ENCODE results near the gene KLHL25. TPM values are rescaled to one million over a fixed set of nuclear protein-coding genes. Genes with fewer than 3 reads are reported as not detected.
A peak's percentile ranks its signal among the peaks of the same experiment; 100 is the strongest.

KLHL25 gene
- total and polyA plus RNA-seq, 7 donors = 3.0 to 9.0 (median 5.7) TPM

DNA sequence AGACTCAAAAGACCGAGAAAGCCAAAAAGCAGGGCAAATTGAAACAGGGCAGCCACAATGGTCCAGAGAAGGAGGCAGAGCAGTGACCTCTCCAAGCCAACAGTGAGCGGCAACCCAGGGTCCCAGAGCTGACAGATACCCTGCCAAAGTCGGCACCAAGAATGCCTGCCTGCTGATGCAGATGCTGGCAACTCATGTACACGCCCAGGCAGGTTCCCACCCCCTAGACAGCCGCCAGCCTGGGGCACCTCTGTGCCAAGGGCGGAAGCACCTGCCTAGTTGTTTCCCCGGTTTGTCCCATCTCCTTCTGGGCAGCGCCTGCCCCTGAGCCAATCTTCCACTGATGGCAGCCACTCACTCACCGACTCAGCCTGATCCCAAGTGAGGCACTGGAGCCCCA, 22.1 kb downstream of the KLHL25 start:
- Histone ChIP-seq H3K36me3 (peaks cover 0 to 7% (median 0%) of the 10 kb centered on the region in 4 donors), H3K27me3 (no peaks in the 10 kb centered on the region), H3K4me1 (peaks cover 0 to 9% (median 3%) of the 10 kb centered on the region in 4 donors), H3K27ac (peak overlapping the region in 2 of 4 donors; percentile 40 to 53), H3K4me3 (no peak overlapping the region), H3K9me3 (no peaks in the 10 kb centered on the region)
- intact Hi-C loops (cut with DNase I) = no loop called here
- 29 to 78% methylated on average over 9 of the region's 9 CpGs for WGBS, 2 donors
- TF ChIP-seq POLR2AphosphoS5 (IDR thresholded peaks at IDR 0.05) = no peak
- TF ChIP-seq POLR2A (IDR thresholded peaks at IDR 0.05) = no peak
- no peak for TF ChIP-seq EP300 (IDR thresholded peaks at IDR 0.05)
- TF ChIP-seq, protein P1, sequence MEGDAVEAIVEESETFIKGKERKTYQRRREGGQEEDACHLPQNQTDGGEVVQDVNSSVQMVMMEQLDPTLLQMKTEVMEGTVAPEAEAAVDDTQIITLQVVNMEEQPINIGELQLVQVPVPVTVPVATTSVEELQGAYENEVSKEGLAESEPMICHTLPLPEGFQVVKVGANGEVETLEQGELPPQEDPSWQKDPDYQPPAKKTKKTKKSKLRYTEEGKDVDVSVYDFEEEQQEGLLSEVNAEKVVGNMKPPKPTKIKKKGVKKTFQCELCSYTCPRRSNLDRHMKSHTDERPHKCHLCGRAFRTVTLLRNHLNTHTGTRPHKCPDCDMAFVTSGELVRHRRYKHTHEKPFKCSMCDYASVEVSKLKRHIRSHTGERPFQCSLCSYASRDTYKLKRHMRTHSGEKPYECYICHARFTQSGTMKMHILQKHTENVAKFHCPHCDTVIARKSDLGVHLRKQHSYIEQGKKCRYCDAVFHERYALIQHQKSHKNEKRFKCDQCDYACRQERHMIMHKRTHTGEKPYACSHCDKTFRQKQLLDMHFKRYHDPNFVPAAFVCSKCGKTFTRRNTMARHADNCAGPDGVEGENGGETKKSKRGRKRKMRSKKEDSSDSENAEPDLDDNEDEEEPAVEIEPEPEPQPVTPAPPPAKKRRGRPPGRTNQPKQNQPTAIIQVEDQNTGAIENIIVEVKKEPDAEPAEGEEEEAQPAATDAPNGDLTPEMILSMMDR (IDR thresholded peaks at IDR 0.05) = no peak
- DNase-seq = no peak

DNA sequence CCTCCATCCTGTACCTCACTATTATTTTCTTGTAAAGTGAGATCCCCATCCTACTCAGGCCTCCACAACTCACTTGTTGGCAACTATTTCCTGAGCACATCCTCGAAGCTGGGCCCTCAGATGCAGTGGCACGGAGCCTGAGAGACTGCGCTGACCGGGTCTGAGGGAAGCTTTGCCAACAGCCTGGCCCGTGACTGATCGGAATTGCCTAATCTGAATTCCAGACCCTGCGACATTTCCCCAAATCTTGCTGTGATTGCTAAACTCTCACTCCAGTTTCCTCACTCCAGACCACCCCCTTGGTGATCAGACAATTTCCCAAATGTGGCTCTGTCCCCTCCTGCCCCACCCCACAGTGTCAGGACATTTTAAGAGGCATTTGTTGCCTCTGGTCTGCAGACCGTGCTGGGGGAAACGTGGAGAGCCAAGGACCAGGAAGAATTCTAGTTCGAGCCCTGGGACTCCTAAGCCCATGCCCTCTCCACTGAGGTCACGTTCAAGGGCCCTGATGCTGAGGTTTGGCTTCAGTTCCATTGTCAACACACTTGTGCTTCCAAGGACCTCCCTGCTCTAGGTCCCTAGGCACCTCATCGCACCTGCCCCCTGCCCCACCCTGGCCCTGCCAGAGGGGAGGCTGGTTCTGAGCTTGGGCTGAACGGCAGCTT, 22.8 kb downstream of the KLHL25 start:
- intact Hi-C loops (cut with DNase I) = no loop called here
- Histone ChIP-seq H3K36me3 (peaks cover 0 to 7% (median 0%) of the 10 kb centered on the region in 4 donors), H3K4me3 (no peak overlapping the region), H3K27me3 (no peaks in the 10 kb centered on the region), H3K27ac (peak overlapping the region; percentile 12 to 53 (median 30)), H3K9me3 (no peaks in the 10 kb centered on the region), H3K4me1 (peaks cover 0 to 9% (median 3%) of the 10 kb centered on the region in 4 donors)
- TF ChIP-seq EP300 (IDR thresholded peaks at IDR 0.05) = peak in 2 of 4 donors; percentile 30 to 42
- TF ChIP-seq, protein P1 (IDR thresholded peaks at IDR 0.05) = no peak
- TF ChIP-seq POLR2AphosphoS5 (IDR thresholded peaks at IDR 0.05) = peak in 3 of 4 donors; percentile 11 to 60 (median 24)
- no peak for TF ChIP-seq POLR2A (IDR thresholded peaks at IDR 0.05)
- peak; percentile 88 for DNase-seq
- 74 to 75% methylated on average over 13 of the region's 13 CpGs for WGBS, 2 donors

DNA sequence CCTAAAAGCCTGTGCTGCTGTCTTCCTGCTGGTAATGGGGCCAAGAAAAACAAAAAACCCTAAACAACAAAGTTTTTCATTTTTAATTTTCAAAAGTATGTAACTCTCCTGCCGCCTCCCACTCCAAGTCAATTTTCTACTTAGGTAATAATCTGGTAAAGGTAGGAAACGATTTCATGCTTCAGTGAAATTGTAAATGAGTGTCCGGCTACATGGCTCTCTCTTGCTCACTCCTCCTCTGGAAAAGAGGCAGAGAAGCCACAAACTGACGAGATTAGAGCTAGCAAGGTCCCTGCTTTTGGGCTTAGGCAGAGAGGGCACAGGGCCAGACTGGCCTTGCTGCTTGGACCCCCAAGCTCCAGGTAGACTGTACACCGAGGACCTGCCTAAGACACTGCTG, 23.5 kb downstream of the KLHL25 start:
- H3K9me3 ChIP-seq = no peaks in the 10 kb centered on the region
- H3K27ac ChIP-seq = peak overlapping the region; percentile 2 to 30 (median 18)

DNA sequence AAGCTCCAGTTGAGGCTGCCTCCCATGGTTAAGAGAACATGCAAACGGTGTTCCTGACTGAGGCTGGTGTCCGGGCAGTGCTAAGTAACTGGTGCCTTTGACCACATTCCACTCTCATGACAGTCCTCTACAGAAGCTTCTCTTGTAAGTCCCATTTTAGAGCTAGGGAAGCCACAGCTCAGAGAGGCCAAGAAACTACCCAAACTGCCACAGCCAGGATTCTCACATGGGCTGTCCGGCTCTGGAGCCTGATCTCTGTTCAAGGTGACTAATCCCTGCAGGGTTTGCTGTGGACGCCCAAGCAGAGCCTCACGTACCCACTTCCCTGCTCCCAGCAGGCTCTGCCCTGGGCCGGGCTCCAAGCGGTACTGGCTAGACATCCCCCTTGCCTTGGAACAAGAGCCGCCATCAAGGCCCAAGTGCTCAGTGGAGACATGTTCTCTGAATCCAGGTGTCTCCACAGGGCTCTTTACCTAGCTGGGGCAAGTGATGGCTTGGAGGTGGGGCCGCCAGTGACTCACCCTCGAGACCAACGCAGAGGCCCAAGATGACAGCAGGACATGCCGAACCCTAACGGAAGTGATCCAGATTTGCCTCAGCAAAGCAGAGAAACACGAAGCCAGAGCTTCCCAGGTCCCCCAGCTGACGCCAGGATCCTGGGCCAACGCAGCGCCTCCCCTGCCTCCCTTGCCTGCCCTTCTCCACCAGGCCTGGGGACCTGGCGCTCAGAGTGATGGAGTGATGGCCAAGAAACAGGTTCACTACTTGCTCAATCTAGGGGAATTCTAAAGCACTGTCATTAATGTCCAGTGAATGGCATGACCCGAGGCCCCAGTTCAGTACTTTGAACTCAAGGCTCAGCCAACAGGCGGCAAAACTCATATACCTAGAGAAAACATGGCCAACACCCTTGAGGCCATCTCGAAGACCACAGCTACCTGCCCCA, 24.4 kb downstream of the KLHL25 start:
- Histone ChIP-seq H3K4me3 (no peak overlapping the region), H3K27ac (no peak overlapping the region), H3K27me3 (no peaks in the 10 kb centered on the region), H3K36me3 (peaks cover 0 to 7% (median 0%) of the 10 kb centered on the region in 4 donors), H3K4me1 (peaks cover 0 to 9% (median 3%) of the 10 kb centered on the region in 4 donors), H3K9me3 (no peaks in the 10 kb centered on the region)
- no peak for DNase-seq
- WGBS, 2 donors = 93 to 94% methylated on average over 21 of the region's 21 CpGs
- intact Hi-C loops (cut with DNase I) = no loop called here
- TF ChIP-seq POLR2AphosphoS5 (IDR thresholded peaks at IDR 0.05) (no peak), POLR2A (IDR thresholded peaks at IDR 0.05) (no peak)
- TF ChIP-seq, protein P1 (IDR thresholded peaks at IDR 0.05) = no peak

More for the DNA sequence above, 23.5 kb downstream of the KLHL25 start:
- Histone ChIP-seq H3K4me3 (no peak overlapping the region), H3K36me3 (peaks cover 0 to 7% (median 0%) of the 10 kb centered on the region in 4 donors), H3K4me1 (peaks cover 0 to 9% (median 3%) of the 10 kb centered on the region in 4 donors), H3K27me3 (no peaks in the 10 kb centered on the region)
- TF ChIP-seq, protein P1 (IDR thresholded peaks at IDR 0.05) = no peak
- TF ChIP-seq POLR2AphosphoS5 (IDR thresholded peaks at IDR 0.05) (no peak), POLR2A (IDR thresholded peaks at IDR 0.05) (no peak), EP300 (IDR thresholded peaks at IDR 0.05) (no peak)
- intact Hi-C loops (cut with DNase I) = no loop called here
- 85 to 87% methylated on average over 5 of the region's 5 CpGs for WGBS, 2 donors
- no peak for DNase-seq

Measured in sigmoid colon (tissue), 7 donors.